Natural killer cell (primary cell): ENCODE data around the gene KCTD21. TPM values are rescaled to one million over a fixed set of nuclear protein-coding genes. Genes with fewer than 3 reads are reported as not detected.

ENCODE experiments used
- ATAC-seq, 3 donors: fragments of 150-1000 bp in 2 of 3; fragments of 200-7000 bp in 1 of 3; cut with Tn5 transposase; 1 replicate in 1 of 3; 2 replicates in 2 of 3; pipeline ENCODE4 v1.10.0; 2021; ENCODE audit warnings: mild to moderate bottlenecking in 2 of 3, moderate library complexity in 2 of 3
- DNase-seq, 2 donors: peaks; one replicate each; pipeline versions ENCODE4 v3.0.0 to v3.0.0-alpha.2; 2013 to 2021; ENCODE audit warnings: mixed read lengths in 1 of 2
- H3K27ac ChIP-seq: one replicate; pipeline ENCODE4 v1.5.1; 2013; ENCODE audit warnings: mild to moderate bottlenecking, low read length
- H3K27me3 ChIP-seq: one replicate; pipeline ENCODE4 v1.6.1; 2013; ENCODE audit warnings: low read length; ENCODE audit not compliant: control insufficient read depth, insufficient read depth
- H3K36me3 ChIP-seq: one replicate; pipeline ENCODE4 v1.6.1; 2013; ENCODE audit warnings: low read length; ENCODE audit not compliant: control insufficient read depth, insufficient read depth
- H3K4me1 ChIP-seq: one replicate; pipeline ENCODE4 v1.6.1; 2013; ENCODE audit warnings: low read length; ENCODE audit not compliant: control insufficient read depth, insufficient read depth
- H3K4me3 ChIP-seq: one replicate; pipeline ENCODE4 v1.5.1; 2013; ENCODE audit warnings: low read length
- H3K9me3 ChIP-seq: one replicate; pipeline ENCODE4 v1.6.1; 2013; ENCODE audit warnings: low read length; ENCODE audit not compliant: control insufficient read depth, insufficient read depth
- H3K27ac Mint-ChIP-seq, 2 donors: one replicate each; pipeline ENCODE4 v1.8.0; 2022; ENCODE audit warnings: mild to moderate bottlenecking in 2 of 2, mixed read lengths in 2 of 2, moderate library complexity in 1 of 2
- H3K27me3 Mint-ChIP-seq, 2 donors: one replicate each; pipeline ENCODE4 v1.8.0; 2022; ENCODE audit warnings: low read depth in 2 of 2, mixed read lengths in 2 of 2
- H3K36me3 Mint-ChIP-seq: one replicate; pipeline ENCODE4 v1.8.0; 2022; ENCODE audit warnings: mixed read lengths
- H3K4me1 Mint-ChIP-seq, 2 donors: one replicate each; pipeline ENCODE4 v1.8.0; 2022; ENCODE audit warnings: mixed read lengths in 2 of 2
- H3K4me3 Mint-ChIP-seq: one replicate; pipeline ENCODE4 v1.8.0; 2022; ENCODE audit warnings: mild to moderate bottlenecking, moderate library complexity, mixed read lengths
- H3K9me3 Mint-ChIP-seq, 2 donors: one replicate each; pipeline ENCODE4 v1.8.0; 2022; ENCODE audit warnings: mixed read lengths in 2 of 2
- WGBS: methylation state at CpG from one replicate; pipeline ENCODE4 v1.1.7; 2013; ENCODE audit warnings: missing lambda C conversion rate; ENCODE audit not compliant: insufficient coverage; 5-methylcytosine and 5-hydroxymethylcytosine counted together
- intact Hi-C: fragments of 100-400 bp; cut with micrococcal nuclease; formaldehyde crosslinking; loops from one replicate; pipeline ENCODE4 v1.14.2; 2022
- total RNA-seq, 4 donors: library from RNA; stranded (reverse); fragments of 120-200 nt in 1 of 4; gene quantifications; one replicate each; pipeline versions ENCODE4 v1.2.3 to v1.2.4, GENCODE V29; 2013 to 2022
- TF ChIP-seq, protein P1 (sequence below): fragments of 200-600 bp; IDR thresholded peaks from one replicate; pipeline ENCODE4 v1.8.0; 2022; ENCODE audit warnings: antibody characterized with exemption

The KCTD21 gene
- total RNA-seq, 3 donors from 2014 or later (not counting 1 experiment from before 2014, with no cell fraction given): 1.7 to 2.7 (median 2.2) TPM

DNA sequence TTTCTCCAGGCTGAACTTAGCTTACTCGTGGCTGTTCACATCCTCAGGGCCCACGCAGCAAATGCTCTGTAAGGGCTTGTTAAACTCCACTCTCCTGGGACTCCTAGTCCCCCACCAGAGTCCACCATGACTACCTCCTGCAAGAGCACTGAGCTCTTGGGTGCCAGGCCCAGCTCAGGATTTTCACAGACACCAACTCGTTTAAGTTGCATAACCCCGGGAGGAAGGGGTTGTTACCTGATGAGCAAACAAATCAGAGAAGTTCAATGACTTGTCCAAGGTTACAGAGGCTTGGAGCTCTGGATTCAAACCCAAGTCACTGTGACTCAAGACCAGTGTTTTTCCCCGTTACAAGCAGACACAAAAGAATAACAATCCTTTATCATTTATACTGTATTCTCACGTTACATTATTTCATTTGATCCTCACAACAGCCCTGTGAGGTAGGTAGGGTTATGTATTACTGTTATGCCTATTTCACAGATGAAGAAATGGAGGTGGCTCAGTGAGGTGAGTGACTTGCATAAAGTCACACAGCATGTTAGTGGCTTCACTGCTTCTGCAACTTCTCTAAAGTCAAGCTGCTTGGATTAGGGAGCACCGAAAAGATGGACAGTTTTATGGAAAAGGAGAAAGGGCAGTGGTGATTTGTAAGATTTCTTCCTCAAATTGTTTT is 17.4 kb downstream of the KCTD21 start:
- DNase-seq (no peak), ATAC-seq (no peak)
- no peaks in the 10 kb centered on the region for H3K9me3 ChIP-seq
- H3K27me3 Mint-ChIP-seq: no peaks in the 10 kb centered on the region
- H3K36me3 Mint-ChIP-seq: no peaks in the 10 kb centered on the region
- no peaks in the 10 kb centered on the region for H3K9me3 Mint-ChIP-seq
- no peak overlapping the region for H3K4me3 Mint-ChIP-seq
- H3K4me1 Mint-ChIP-seq: no peaks in the 10 kb centered on the region
- no peak overlapping the region for H3K27ac Mint-ChIP-seq
- H3K36me3 ChIP-seq: peaks cover 3% of the 10 kb centered on the region
- 84% methylated on average over 6 of the region's 7 CpGs for WGBS
- no peak overlapping the region for H3K27ac ChIP-seq
- no peak overlapping the region for H3K4me3 ChIP-seq
- H3K4me1 ChIP-seq: no peaks in the 10 kb centered on the region
- H3K27me3 ChIP-seq: no peaks in the 10 kb centered on the region
- intact Hi-C loops: no loop called here
- TF ChIP-seq, protein P1, sequence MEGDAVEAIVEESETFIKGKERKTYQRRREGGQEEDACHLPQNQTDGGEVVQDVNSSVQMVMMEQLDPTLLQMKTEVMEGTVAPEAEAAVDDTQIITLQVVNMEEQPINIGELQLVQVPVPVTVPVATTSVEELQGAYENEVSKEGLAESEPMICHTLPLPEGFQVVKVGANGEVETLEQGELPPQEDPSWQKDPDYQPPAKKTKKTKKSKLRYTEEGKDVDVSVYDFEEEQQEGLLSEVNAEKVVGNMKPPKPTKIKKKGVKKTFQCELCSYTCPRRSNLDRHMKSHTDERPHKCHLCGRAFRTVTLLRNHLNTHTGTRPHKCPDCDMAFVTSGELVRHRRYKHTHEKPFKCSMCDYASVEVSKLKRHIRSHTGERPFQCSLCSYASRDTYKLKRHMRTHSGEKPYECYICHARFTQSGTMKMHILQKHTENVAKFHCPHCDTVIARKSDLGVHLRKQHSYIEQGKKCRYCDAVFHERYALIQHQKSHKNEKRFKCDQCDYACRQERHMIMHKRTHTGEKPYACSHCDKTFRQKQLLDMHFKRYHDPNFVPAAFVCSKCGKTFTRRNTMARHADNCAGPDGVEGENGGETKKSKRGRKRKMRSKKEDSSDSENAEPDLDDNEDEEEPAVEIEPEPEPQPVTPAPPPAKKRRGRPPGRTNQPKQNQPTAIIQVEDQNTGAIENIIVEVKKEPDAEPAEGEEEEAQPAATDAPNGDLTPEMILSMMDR: no peak

DNA sequence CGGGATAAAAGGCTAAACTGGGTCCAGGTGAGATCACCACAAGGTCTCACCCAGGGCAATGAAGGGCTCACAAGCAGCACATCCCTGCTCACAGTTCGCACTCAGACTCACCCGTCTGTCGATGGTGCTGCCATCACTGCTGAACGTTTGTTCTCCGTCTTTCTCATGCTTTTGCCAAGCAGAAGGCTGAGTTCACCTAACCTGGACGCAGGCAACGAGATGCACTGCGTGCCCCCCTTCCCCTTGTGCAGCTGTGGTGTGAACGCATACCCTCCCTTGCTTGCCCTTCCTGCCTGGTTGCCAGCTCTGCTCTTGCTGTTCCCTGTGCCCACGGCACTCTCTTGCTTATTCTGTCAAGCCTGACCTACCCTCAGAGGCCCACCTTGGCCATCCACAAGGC is 18.0 kb downstream of the KCTD21 start:
- H3K36me3 ChIP-seq: peaks cover 3% of the 10 kb centered on the region
- H3K9me3 Mint-ChIP-seq: no peaks in the 10 kb centered on the region
- H3K4me1 ChIP-seq: no peaks in the 10 kb centered on the region
- TF ChIP-seq, protein P1: no peak
- H3K9me3 ChIP-seq: no peaks in the 10 kb centered on the region
- no peak overlapping the region for H3K27ac Mint-ChIP-seq
- H3K27ac ChIP-seq: no peak overlapping the region
- 93% methylated on average over 11 of the region's 11 CpGs for WGBS
- DNase-seq (no peak), ATAC-seq (no peak)
- no peaks in the 10 kb centered on the region for H3K27me3 Mint-ChIP-seq
- no peak overlapping the region for H3K4me3 Mint-ChIP-seq
- H3K4me1 Mint-ChIP-seq: no peaks in the 10 kb centered on the region
- no peaks in the 10 kb centered on the region for H3K36me3 Mint-ChIP-seq
- no peaks in the 10 kb centered on the region for H3K27me3 ChIP-seq
- intact Hi-C loops: no loop called here
- no peak overlapping the region for H3K4me3 ChIP-seq

DNA sequence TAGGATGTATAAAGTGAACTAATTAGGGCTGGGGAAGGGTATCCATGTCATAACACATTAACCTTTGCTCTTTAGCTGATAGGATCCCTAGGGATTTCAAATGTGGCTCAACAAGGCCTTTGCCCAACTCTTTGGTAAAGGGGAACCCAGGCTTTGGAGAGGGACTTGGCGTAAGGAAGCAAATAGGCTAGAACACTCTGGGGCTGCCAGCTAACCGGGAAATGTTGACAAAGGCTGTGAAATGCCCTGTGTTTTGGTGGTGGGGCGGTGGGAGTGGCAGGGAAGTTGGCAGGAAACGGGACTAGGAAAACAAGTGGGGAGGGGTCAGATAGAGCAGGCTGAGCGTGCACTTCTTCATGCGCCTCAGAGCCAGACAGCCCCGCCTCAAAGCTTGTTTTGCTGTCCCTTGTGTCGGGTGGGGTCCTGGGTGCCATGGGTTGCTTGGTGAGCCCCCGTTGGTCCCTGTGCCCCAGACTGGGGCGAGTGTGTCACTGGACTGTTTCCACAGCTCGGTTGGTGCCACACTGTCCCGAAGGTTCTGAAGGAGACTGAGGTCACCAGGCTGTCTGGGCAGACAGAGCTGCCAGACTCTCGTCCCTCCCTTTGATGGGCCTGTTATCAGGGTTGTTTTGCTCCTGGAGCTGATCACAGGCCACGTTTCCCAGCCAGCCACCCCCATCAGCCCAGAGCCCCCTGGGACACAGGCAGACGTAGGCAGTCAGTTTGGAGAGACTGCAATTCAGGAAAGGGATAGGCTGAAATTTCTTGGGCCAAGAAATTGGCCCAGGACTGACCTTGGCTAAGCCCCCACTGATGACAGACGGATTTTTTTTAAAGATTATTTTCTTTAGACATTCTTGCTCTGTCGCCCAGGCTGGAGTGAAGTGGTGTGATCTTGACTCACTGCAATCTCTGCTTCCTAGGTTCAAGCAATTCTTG is 19.6 kb downstream of the KCTD21 start:
- Histone ChIP-seq H3K27me3 (no peaks in the 10 kb centered on the region), H3K36me3 (peaks cover 3% of the 10 kb centered on the region), H3K4me1 (no peaks in the 10 kb centered on the region), H3K4me3 (no peak overlapping the region), H3K27ac (no peak overlapping the region), H3K9me3 (no peaks in the 10 kb centered on the region)
- H3K27me3 Mint-ChIP-seq: no peaks in the 10 kb centered on the region
- H3K36me3 Mint-ChIP-seq: no peaks in the 10 kb centered on the region
- ATAC-seq: no peak
- TF ChIP-seq, protein P1: no peak
- no peaks in the 10 kb centered on the region for H3K4me1 Mint-ChIP-seq
- no peak overlapping the region for H3K4me3 Mint-ChIP-seq
- WGBS: 86% methylated on average over 17 of the region's 17 CpGs
- no peak overlapping the region for H3K27ac Mint-ChIP-seq
- DNase-seq: no peak
- no peaks in the 10 kb centered on the region for H3K9me3 Mint-ChIP-seq
- intact Hi-C loops: no loop called here
